HPDE6-E6E7 (cell line): ENCODE measurements around the gene TSEN34.
"Not testable (repeated sequence)": the region's sequence is repeated elsewhere in the genome, so short reads cannot be mapped to it uniquely, and the experiment has no call there.

Experiments
- DNase-seq: peaks from one replicate; pipeline ENCODE4 v3.0.0; 2011; ENCODE audit warnings: missing footprints; ENCODE audit errors: extremely low spot score

TSEN34 gene

GRCh38 chr19:54239491-54240371 lies 48.6 kb downstream of the TSEN34 start:
- DNase-seq: not testable (repeated sequence)

GRCh38 chr19:54240372-54241336 lies 49.5 kb downstream of the TSEN34 start:
- DNase-seq: not testable (repeated sequence)

GRCh38 chr19:54242234-54242633 lies 51.1 kb downstream of the TSEN34 start:
- DNase-seq: not testable (repeated sequence)

GRCh38 chr19:54242646-54243045 lies 51.5 kb downstream of the TSEN34 start, which contains the start of gene LILRA6:
Gene LILRA6 (minus strand): TSS chr19:54242790.
- not testable (repeated sequence) for DNase-seq

GRCh38 chr19:54243809-54244208 lies 52.7 kb downstream of the TSEN34 start:
- DNase-seq: not testable (repeated sequence)
